Measurements from ENCODE around the gene ARID5A.
"Not testable (repeated sequence)": the region's sequence is repeated elsewhere in the genome, so short reads cannot be mapped to it uniquely, and the experiment has no call there.

The ARID5A gene

DNA sequence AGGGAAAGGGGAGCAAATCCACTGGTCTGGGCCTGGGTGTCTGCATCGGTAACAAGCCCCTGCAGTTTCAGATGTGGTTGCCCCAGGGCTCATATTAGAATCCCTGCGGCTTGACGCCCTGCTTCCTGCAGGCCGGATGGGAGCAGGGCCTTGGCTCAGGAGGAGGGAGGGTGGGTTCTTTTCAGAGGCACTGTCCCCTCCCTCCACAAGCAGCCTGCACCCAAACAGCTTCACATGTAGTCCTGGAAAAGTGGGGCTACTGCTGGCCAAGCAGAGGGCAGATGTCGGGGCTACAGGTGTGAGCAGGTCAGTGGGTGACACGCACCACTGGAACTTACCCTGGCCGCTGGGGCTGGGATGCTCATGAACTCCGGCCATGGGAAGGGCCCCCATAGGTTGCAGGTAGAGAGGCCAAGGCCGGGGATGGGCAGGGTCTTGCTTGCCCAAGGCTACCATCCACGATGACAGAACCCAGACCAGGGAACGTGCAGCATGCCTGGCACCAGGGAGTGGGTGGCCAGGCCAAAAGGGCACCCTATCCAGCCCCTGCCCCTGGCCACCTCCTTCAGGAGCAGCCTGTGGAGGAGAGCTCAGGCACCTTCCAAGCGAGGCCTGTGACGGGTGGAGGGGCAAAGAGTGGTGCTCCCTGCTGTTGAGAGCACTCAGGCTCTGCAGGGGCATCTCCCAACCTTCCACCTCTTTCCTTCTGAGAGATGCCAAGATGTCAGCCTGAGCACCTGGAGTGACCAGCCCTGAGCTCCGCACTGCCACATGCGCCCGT, 16.8 kb downstream of the ARID5A start:
- H3K27me3 Mint-ChIP-seq = no peaks in the 10 kb centered on the region
- DNase-seq (ENCODE audit: low spot score in 2 of 2) = no peak
- H3K4me1 Mint-ChIP-seq = peaks cover 13% of the 10 kb centered on the region
- peak overlapping the region; percentile 32 for H3K27ac Mint-ChIP-seq (ENCODE audit: low read depth)
- H3K9me3 Mint-ChIP-seq = no peaks in the 10 kb centered on the region
- peaks cover 34% of the 10 kb centered on the region for H3K36me3 Mint-ChIP-seq (ENCODE audit: insufficient read depth)
- ATAC-seq (replicated peaks; ENCODE audit: extremely low read depth, poor library complexity, severe bottlenecking) = no peak
- H3K4me3 Mint-ChIP-seq = peak overlapping the region; percentile 52

DNA sequence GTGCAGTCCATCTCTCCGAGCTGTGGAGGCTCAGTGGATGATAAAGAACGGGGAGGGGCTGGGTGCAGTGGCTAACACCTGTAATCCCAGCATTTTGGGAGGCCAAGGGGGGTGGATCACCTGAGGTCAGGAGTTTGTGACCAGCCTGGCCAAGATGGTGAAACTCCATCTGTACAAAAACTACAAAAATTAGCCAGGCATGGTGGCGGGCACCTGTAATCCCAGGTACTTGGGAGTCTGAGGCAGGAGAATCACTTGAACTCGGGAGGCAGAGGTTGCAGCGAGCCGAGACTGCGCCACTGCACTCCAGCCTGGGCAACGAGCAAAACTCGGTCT, 17.4 kb downstream of the ARID5A start:
- Mint-ChIP-seq H3K27ac (ENCODE audit: low read depth) (peak overlapping the region; percentile 32), H3K4me3 (peak overlapping the region; percentile 52), H3K36me3 (ENCODE audit: insufficient read depth) (peaks cover 29% of the 10 kb centered on the region), H3K4me1 (peaks cover 13% of the 10 kb centered on the region)
- not testable (repeated sequence) for H3K27me3 Mint-ChIP-seq; ATAC-seq (replicated peaks; ENCODE audit: extremely low read depth, poor library complexity, severe bottlenecking); DNase-seq (ENCODE audit: low spot score in 2 of 2); H3K9me3 Mint-ChIP-seq

DNA sequence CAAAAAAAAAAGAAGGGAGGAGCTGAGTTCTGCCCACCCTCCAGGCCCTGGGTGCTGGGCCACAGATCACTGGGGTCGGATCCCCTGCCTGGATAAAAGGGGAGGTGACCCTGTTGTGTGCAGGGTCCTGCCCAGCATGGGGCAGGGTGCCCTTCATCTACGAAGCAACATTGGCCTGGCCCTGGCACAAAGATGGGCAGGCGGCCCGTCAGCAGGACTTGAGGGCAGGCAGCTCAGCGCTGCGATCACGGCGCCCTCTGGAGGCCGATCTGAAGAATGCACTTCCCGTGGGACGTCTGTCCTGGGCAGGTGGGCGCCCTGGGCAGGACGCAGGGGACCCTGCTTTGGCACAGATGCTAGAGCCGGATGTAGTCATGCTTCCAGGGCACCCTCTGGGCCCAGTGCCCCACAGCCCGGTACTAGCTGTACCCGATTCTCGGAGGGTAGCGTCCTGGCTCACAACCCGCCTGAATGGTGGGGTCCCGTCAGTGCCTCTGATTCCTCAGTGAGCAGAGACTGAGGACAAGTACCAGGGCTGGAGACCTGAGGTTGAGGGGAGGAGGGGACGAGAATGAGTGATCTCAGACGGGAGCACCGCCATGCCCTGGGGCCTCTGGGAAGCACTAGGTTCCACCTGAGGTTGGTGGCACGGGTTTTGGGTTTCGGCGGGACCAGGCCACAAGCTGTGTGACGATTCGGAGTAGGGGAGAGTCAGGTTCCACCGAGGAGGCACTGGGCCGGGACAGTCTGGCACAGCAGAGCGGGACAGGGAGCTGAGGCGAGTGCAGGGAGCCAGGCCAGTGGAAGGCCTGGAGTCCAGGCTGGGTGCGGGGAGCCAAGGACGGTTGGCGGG, 18.0 kb downstream of the ARID5A start:
- Mint-ChIP-seq H3K9me3 (no peaks in the 10 kb centered on the region), H3K36me3 (ENCODE audit: insufficient read depth) (peaks cover 29% of the 10 kb centered on the region), H3K27me3 (no peaks in the 10 kb centered on the region), H3K4me3 (peak overlapping the region; percentile 52), H3K27ac (ENCODE audit: low read depth) (peak overlapping the region; percentile 91), H3K4me1 (peaks cover 13% of the 10 kb centered on the region)
- peak; percentile 62 for ATAC-seq (replicated peaks; ENCODE audit: extremely low read depth, poor library complexity, severe bottlenecking)
- DNase-seq (ENCODE audit: low spot score in 2 of 2) = peak; percentile 63 to 69

DNA sequence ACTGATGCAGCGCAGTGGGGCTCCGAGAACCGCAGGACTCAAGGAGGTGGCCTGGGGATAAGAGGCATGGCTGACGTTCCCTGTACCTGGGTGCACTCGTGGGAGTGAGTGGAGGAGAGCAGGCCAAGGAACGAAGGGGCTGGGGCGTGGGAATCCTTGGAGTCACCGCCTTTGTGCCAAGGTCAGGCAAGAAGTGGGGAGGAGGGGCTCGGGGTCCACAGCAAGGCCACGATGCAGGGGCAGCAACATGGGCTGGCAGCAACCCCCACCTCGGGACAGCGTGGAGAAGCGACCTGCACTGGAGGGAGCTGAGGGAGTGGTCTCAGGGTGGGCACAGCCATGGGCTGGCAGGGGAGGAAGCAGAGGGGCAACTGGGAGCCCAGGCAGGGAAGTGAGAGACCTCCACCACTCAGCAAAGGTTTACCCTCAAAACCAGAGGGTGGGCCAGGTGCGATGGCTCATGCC, 18.6 kb downstream of the ARID5A start:
- Mint-ChIP-seq H3K27me3 (no peaks in the 10 kb centered on the region), H3K4me3 (no peak overlapping the region), H3K9me3 (no peaks in the 10 kb centered on the region), H3K36me3 (ENCODE audit: insufficient read depth) (peaks cover 27% of the 10 kb centered on the region), H3K4me1 (peaks cover 13% of the 10 kb centered on the region), H3K27ac (ENCODE audit: low read depth) (peak overlapping the region; percentile 91)
- ATAC-seq (replicated peaks; ENCODE audit: extremely low read depth, poor library complexity, severe bottlenecking) = no peak
- no peak for DNase-seq (ENCODE audit: low spot score in 2 of 2)

DNA sequence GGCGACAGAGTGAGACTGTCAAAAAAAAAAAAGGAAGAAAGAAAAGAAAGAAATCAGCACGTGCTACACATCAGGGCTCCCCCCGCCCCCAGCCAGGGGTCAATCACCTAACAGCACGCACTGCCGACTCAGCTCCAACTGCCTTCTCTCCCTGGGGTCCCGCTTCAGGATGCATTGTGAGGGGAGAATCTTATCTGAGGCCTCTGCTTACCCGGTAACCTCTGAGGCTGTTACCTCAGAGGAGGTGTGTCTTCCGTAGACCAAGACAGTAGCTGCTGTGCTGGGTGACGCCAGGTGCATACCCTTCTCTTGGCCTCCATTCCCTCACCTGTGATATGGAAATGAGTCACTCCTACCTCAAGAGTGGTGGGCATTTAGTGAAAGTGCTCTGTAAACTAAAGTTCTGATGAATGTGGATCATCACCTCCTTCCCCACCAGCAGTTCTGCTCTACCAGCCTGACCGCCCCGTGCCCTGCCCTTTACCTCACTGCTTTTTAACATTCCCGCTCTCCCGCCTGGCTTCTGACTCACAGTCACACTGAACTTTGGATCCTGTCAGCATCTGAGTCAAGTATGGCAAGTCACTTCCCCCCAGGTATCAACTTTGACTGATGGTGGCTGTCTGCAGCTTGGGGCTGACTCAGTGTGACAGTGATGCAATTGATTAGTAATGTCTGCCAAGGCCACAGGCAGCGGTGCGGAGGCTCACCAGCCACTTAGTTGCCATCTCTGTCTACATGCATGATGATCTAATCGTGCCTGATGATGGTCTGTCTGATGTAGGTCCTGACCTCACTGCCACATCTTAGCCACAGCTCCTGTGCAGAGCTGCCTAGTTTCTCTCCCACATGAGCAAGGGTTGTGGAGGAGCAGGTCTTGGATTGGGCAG, 20.1 kb downstream of the ARID5A start:
- H3K36me3 Mint-ChIP-seq (ENCODE audit: insufficient read depth) = peaks cover 19% of the 10 kb centered on the region
- H3K27me3 Mint-ChIP-seq = no peaks in the 10 kb centered on the region
- no peak for DNase-seq (ENCODE audit: low spot score in 2 of 2)
- H3K27ac Mint-ChIP-seq (ENCODE audit: low read depth) = peak overlapping the region; percentile 52
- H3K4me3 Mint-ChIP-seq = no peak overlapping the region
- H3K4me1 Mint-ChIP-seq = peaks cover 13% of the 10 kb centered on the region
- H3K9me3 Mint-ChIP-seq = no peaks in the 10 kb centered on the region
- ATAC-seq (replicated peaks; ENCODE audit: extremely low read depth, poor library complexity, severe bottlenecking) = peak; percentile 15

DNA sequence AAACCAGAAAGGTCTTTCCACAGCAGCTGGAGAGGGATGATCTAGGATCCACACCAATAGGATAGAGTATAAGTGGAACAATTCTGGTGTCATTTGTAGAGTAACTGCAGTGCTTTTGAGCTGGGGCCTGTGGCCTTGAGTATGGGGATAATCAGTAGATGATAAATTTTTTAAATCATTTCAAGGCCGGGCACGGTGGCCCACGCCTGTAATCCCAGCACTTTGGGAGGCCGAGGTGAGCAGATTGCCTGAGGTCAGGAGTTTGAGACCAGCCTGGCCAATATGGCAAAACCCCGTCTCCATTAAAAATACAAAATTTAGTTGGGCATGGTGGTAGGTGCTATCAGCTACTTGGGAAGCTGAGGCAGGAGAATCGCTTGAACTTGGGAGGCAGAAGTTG, 20.9 kb downstream of the ARID5A start:
- H3K4me3 Mint-ChIP-seq; H3K9me3 Mint-ChIP-seq; ATAC-seq (replicated peaks; ENCODE audit: extremely low read depth, poor library complexity, severe bottlenecking); H3K27me3 Mint-ChIP-seq; DNase-seq (ENCODE audit: low spot score in 2 of 2): not testable (repeated sequence)
- H3K27ac Mint-ChIP-seq (ENCODE audit: low read depth) = peak overlapping the region; percentile 52
- H3K36me3 Mint-ChIP-seq (ENCODE audit: insufficient read depth) = peaks cover 13% of the 10 kb centered on the region
- peaks cover 13% of the 10 kb centered on the region for H3K4me1 Mint-ChIP-seq

GRCh38 chr2:96558061-96558460, 21.5 kb downstream of the ARID5A start:
- peak overlapping the region; percentile 52 for H3K27ac Mint-ChIP-seq (ENCODE audit: low read depth)
- H3K9me3 Mint-ChIP-seq = no peaks in the 10 kb centered on the region
- DNase-seq (ENCODE audit: low spot score in 2 of 2) (no peak), ATAC-seq (replicated peaks; ENCODE audit: extremely low read depth, poor library complexity, severe bottlenecking) (no peak)
- peaks cover 10% of the 10 kb centered on the region for H3K36me3 Mint-ChIP-seq (ENCODE audit: insufficient read depth)
- peaks cover 8% of the 10 kb centered on the region for H3K4me1 Mint-ChIP-seq
- H3K27me3 Mint-ChIP-seq = no peaks in the 10 kb centered on the region
- H3K4me3 Mint-ChIP-seq = no peak overlapping the region

DNA sequence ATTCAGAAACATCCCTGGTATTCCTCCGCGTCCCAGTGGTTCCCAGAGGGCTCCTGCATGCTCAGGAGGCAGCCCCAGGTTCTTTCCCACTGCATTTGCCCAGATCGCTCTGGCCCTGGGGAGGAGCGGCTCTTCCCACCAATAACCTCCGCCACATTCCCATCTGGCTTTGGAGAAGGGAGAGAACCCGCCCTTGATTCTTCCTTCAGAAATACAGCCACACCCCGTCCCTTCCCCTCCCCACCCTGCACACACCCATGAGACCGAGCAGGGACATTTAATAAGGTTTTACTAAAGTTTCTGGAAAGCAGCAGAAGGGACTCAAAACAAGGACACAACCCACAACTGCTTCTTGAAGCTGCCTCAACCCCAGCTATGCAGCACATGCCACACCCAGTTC, 21.9 kb downstream of the ARID5A start:
- ATAC-seq (replicated peaks; ENCODE audit: extremely low read depth, poor library complexity, severe bottlenecking) (no peak), DNase-seq (ENCODE audit: low spot score in 2 of 2) (no peak)
- Mint-ChIP-seq H3K27me3 (no peaks in the 10 kb centered on the region), H3K9me3 (no peaks in the 10 kb centered on the region), H3K36me3 (ENCODE audit: insufficient read depth) (peaks cover 10% of the 10 kb centered on the region), H3K27ac (ENCODE audit: low read depth) (no peak overlapping the region), H3K4me1 (peaks cover 4% of the 10 kb centered on the region), H3K4me3 (no peak overlapping the region)

DNA sequence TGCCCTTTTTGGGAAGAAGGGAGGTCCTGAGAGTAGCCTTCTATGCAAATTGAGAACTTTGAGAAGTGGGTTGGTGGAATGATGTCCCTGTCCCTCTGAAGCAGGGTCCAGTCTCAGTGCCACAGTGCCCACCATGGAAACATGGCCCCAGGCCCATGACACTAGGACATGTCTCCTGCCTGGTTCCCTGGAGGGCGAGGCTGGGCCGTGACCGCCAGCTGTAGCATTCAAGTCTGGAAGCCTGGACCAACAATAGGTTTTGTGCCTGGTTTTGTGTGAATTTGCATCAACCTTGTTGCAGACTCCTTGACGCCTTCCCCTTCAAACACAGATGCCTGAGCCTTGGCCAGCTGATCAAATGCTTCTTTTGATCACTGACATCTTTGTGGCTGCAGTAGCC, 27.5 kb downstream of the ARID5A start:
- H3K36me3 Mint-ChIP-seq (ENCODE audit: insufficient read depth) = no peaks in the 10 kb centered on the region
- peaks cover 9% of the 10 kb centered on the region for H3K27me3 Mint-ChIP-seq
- DNase-seq (ENCODE audit: low spot score in 2 of 2) = no peak
- no peak overlapping the region for H3K4me3 Mint-ChIP-seq
- no peaks in the 10 kb centered on the region for H3K9me3 Mint-ChIP-seq
- H3K4me1 Mint-ChIP-seq = no peaks in the 10 kb centered on the region
- no peak overlapping the region for H3K27ac Mint-ChIP-seq (ENCODE audit: low read depth)
- no peak for ATAC-seq (replicated peaks; ENCODE audit: extremely low read depth, poor library complexity, severe bottlenecking)

DNA sequence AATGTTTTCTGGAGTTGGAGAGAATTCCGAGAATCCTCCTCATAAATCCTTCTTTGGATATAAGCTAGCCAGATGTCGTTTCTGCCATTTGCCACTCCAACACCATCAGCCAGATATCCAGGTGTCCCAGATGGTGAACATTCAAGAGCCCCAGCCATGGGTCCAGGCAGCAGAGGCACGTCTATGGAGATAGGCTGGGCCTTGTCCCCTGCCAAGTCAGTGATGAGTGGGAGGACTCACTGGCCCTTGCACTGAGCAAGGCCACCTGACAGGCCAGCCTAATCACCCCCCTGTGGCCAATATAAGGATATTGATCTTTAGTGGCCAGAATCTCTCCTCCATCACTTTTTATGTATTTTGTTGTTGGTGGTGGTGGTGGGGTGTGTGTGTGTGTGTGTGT, 28.0 kb downstream of the ARID5A start:
- Mint-ChIP-seq H3K4me3 (no peak overlapping the region), H3K36me3 (ENCODE audit: insufficient read depth) (no peaks in the 10 kb centered on the region), H3K27ac (ENCODE audit: low read depth) (no peak overlapping the region), H3K27me3 (peaks cover 9% of the 10 kb centered on the region), H3K9me3 (no peaks in the 10 kb centered on the region), H3K4me1 (no peaks in the 10 kb centered on the region)
- ATAC-seq (replicated peaks; ENCODE audit: extremely low read depth, poor library complexity, severe bottlenecking) (no peak), DNase-seq (ENCODE audit: low spot score in 2 of 2) (no peak)

DNA sequence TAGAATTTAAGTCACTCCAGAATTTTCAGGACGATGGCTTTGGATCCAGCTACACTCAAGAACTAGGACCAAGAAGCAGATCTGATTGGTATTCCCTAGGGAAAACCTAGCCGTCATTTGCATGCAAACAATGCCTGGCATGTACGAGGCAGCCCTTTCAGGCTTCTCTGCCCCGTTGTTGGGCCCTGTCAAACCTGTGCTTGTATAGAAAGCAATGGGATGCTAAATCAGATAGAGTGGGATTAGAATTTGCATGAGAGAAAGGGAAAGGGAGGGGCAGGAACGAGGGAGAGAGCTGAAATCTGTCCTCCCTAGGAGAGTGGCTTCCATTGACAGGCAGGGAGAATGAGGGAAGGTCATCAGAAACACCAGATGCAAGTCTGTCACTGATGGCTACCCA, 28.6 kb downstream of the ARID5A start:
- no peak for DNase-seq (ENCODE audit: low spot score in 2 of 2)
- no peak for ATAC-seq (replicated peaks; ENCODE audit: extremely low read depth, poor library complexity, severe bottlenecking)
- Mint-ChIP-seq H3K4me3 (no peak overlapping the region), H3K4me1 (no peaks in the 10 kb centered on the region), H3K27ac (ENCODE audit: low read depth) (no peak overlapping the region), H3K36me3 (ENCODE audit: insufficient read depth) (no peaks in the 10 kb centered on the region), H3K27me3 (peaks cover 9% of the 10 kb centered on the region), H3K9me3 (no peaks in the 10 kb centered on the region)

GRCh38 chr2:96568094-96568493, 31.5 kb downstream of the ARID5A start:
- H3K4me1 Mint-ChIP-seq = no peaks in the 10 kb centered on the region
- ATAC-seq (replicated peaks; ENCODE audit: extremely low read depth, poor library complexity, severe bottlenecking) (no peak), DNase-seq (ENCODE audit: low spot score in 2 of 2) (no peak)
- H3K27me3 Mint-ChIP-seq = peaks cover 9% of the 10 kb centered on the region
- no peak overlapping the region for H3K4me3 Mint-ChIP-seq
- no peaks in the 10 kb centered on the region for H3K9me3 Mint-ChIP-seq
- peaks cover 2% of the 10 kb centered on the region for H3K36me3 Mint-ChIP-seq (ENCODE audit: insufficient read depth)
- no peak overlapping the region for H3K27ac Mint-ChIP-seq (ENCODE audit: low read depth)

All from central memory CD8-positive, alpha-beta T cell (primary cell).